Measurements from ENCODE around the gene ZKSCAN2. TPM values are rescaled to one million over a fixed set of nuclear protein-coding genes. Genes with fewer than 3 reads are reported as not detected.

ZKSCAN2 gene
- total RNA-seq, 2 experiments from 2014 or later = 7.6 to 11.7 TPM

GRCh38 chr16:25198021-25198420 is 59.6 kb downstream of the ZKSCAN2 start:
- no peaks in the 10 kb centered on the region for H3K4me1 ChIP-seq (ENCODE audit: insufficient read depth, low read length, poor library complexity, severe bottlenecking)
- no peak overlapping the region for H2AFZ ChIP-seq (ENCODE audit: low read length)
- no peaks in the 10 kb centered on the region for H3K9me3 ChIP-seq (ENCODE audit: low read length)
- CTCF ChIA-PET (ENCODE audit: unreplicated experiment) = no interaction called here
- TF ChIP-seq, protein P1, sequence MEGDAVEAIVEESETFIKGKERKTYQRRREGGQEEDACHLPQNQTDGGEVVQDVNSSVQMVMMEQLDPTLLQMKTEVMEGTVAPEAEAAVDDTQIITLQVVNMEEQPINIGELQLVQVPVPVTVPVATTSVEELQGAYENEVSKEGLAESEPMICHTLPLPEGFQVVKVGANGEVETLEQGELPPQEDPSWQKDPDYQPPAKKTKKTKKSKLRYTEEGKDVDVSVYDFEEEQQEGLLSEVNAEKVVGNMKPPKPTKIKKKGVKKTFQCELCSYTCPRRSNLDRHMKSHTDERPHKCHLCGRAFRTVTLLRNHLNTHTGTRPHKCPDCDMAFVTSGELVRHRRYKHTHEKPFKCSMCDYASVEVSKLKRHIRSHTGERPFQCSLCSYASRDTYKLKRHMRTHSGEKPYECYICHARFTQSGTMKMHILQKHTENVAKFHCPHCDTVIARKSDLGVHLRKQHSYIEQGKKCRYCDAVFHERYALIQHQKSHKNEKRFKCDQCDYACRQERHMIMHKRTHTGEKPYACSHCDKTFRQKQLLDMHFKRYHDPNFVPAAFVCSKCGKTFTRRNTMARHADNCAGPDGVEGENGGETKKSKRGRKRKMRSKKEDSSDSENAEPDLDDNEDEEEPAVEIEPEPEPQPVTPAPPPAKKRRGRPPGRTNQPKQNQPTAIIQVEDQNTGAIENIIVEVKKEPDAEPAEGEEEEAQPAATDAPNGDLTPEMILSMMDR (conservative IDR thresholded peaks at IDR 0.05; ENCODE audit: low read length) = no peak
- TF ChIP-seq EZH2phosphoT487 (IDR thresholded peaks at IDR 0.05; ENCODE audit: borderline replicate concordance, low read depth, low read length) = no peak
- no peaks in the 10 kb centered on the region for H3K79me2 ChIP-seq (ENCODE audit: insufficient read depth, low read depth, low read length)
- no peaks in the 10 kb centered on the region for H3K9me2 ChIP-seq (ENCODE audit: insufficient read depth, low read length)
- POLR2A ChIA-PET = no interaction called here
- no TSS peak for BruUV-seq (replicated peaks)
- no peak overlapping the region for H3K27ac ChIP-seq (ENCODE audit: low read depth, low read length, poor library complexity, severe bottlenecking)
- DNase-seq (ENCODE audit: low spot score) = no peak
- intact Hi-C loops (cut with micrococcal nuclease; ENCODE audit: unreplicated experiment) = no loop called here
- H3K4me2 ChIP-seq (ENCODE audit: low read length) = no peak overlapping the region
- no peaks in the 10 kb centered on the region for H4K20me1 ChIP-seq (ENCODE audit: insufficient read depth, low read length)
- H3K36me3 ChIP-seq (ENCODE audit: insufficient read depth, low read length) = no peaks in the 10 kb centered on the region
- H3K4me3 ChIP-seq (ENCODE audit: low read depth, low read length, poor library complexity, severe bottlenecking) = no peak overlapping the region

DNA sequence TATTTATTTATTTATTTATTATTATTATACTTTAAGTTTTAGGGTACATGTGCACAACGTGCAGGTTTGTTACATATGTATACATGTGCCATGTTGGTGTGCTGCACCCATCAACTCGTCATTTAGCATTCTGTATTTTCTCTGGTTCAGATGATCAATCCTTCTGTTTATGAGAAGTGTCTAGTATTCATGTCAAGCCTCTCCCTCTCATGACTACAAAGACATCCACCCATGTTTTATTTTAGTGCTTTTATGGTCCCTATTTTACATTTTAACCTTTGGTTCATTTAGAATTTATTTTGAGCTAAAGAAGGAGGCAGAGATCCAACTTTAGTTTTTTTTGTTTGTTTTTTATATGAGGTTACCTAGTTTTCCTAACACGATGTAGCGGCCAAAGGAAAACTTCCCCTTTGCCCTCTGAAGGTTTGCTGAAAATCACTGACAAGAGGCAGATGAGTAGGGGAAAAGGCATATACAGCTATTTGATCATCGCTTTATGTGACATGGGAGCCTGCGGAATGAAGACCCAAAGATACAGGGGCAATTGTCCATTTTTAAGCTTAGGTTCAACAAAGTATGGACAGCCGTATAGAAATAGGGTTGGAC is 63.3 kb downstream of the ZKSCAN2 start:
- H3K4me2 ChIP-seq (ENCODE audit: low read length) = no peak overlapping the region
- H3K36me3 ChIP-seq (ENCODE audit: insufficient read depth, low read length) = no peaks in the 10 kb centered on the region
- H3K4me1 ChIP-seq (ENCODE audit: insufficient read depth, low read length, poor library complexity, severe bottlenecking) = no peaks in the 10 kb centered on the region
- TF ChIP-seq EZH2phosphoT487 (IDR thresholded peaks at IDR 0.05; ENCODE audit: borderline replicate concordance, low read depth, low read length) = no peak
- TF ChIP-seq, protein P1 (conservative IDR thresholded peaks at IDR 0.05; ENCODE audit: low read length) = no peak
- H3K4me3 ChIP-seq (ENCODE audit: low read depth, low read length, poor library complexity, severe bottlenecking) = no peak overlapping the region
- H4K20me1 ChIP-seq (ENCODE audit: insufficient read depth, low read length) = no peaks in the 10 kb centered on the region
- CTCF ChIA-PET (ENCODE audit: unreplicated experiment) = no interaction called here
- no peak overlapping the region for H2AFZ ChIP-seq (ENCODE audit: low read length)
- intact Hi-C loops (cut with micrococcal nuclease; ENCODE audit: unreplicated experiment) = no loop called here
- no TSS peak for BruUV-seq (replicated peaks)
- no peaks in the 10 kb centered on the region for H3K9me2 ChIP-seq (ENCODE audit: insufficient read depth, low read length)
- H3K79me2 ChIP-seq (ENCODE audit: insufficient read depth, low read depth, low read length) = no peaks in the 10 kb centered on the region
- no peaks in the 10 kb centered on the region for H3K9me3 ChIP-seq (ENCODE audit: low read length)
- no peak overlapping the region for H3K27ac ChIP-seq (ENCODE audit: low read depth, low read length, poor library complexity, severe bottlenecking)
- no peak for DNase-seq (ENCODE audit: low spot score)
- POLR2A ChIA-PET = no interaction called here

- Histone ChIP-seq H3K4me1 (ENCODE audit: insufficient read depth, low read length, poor library complexity, severe bottlenecking) (no peaks in the 10 kb centered on the region), H4K20me1 (ENCODE audit: insufficient read depth, low read length) (no peaks in the 10 kb centered on the region), H3K4me3 (ENCODE audit: low read depth, low read length, poor library complexity, severe bottlenecking) (no peak overlapping the region), H2AFZ (ENCODE audit: low read length) (no peak overlapping the region), H3K9me3 (ENCODE audit: low read length) (no peaks in the 10 kb centered on the region), H3K27ac (ENCODE audit: low read depth, low read length, poor library complexity, severe bottlenecking) (no peak overlapping the region), H3K36me3 (ENCODE audit: insufficient read depth, low read length) (no peaks in the 10 kb centered on the region), H3K4me2 (ENCODE audit: low read length) (no peak overlapping the region), H3K79me2 (ENCODE audit: insufficient read depth, low read depth, low read length) (no peaks in the 10 kb centered on the region), H3K9me2 (ENCODE audit: insufficient read depth, low read length) (no peaks in the 10 kb centered on the region)
- CTCF ChIA-PET (ENCODE audit: unreplicated experiment) = no interaction called here
- TF ChIP-seq, protein P1 (conservative IDR thresholded peaks at IDR 0.05; ENCODE audit: low read length) = no peak
- TF ChIP-seq EZH2phosphoT487 (IDR thresholded peaks at IDR 0.05; ENCODE audit: borderline replicate concordance, low read depth, low read length) = no peak
- intact Hi-C loops (cut with micrococcal nuclease; ENCODE audit: unreplicated experiment) = no loop called here
- POLR2A ChIA-PET = no interaction called here
- no peak for DNase-seq (ENCODE audit: low spot score)
- BruUV-seq (replicated peaks) = no TSS peak
Observed at GRCh38 chr16:25192096-25192495, 65.5 kb downstream of the ZKSCAN2 start.

Measured in OCI-LY7 (cell line).